GM19452 (cell line): ENCODE results near the gene COX7A2L.

Source experiments
- ATAC-seq: cut with Tn5 transposase; IDR thresholded peaks from one replicate; pipeline ENCODE4 v1.9.1; 2021; ENCODE audit not compliant: unreplicated experiment

COX7A2L gene

GRCh38 chr2:42321452-42322064, 39.5 kb downstream of the COX7A2L start:
- ATAC-seq = no peak

- no peak for ATAC-seq
These were observed 41.8 kb downstream of the COX7A2L start for GRCh38 chr2:42319265-42319664.

- ATAC-seq = no peak
These were observed 43.1 kb downstream of the COX7A2L start for GRCh38 chr2:42317945-42318344.

- ATAC-seq = no peak
These were observed 43.5 kb downstream of the COX7A2L start for GRCh38 chr2:42317486-42317885.

- no peak for ATAC-seq
These were observed 44.1 kb downstream of the COX7A2L start for GRCh38 chr2:42316910-42317309.

- ATAC-seq = no peak
These were observed 45.1 kb downstream of the COX7A2L start for GRCh38 chr2:42315844-42316470.

- no peak for ATAC-seq
These were observed 46.0 kb downstream of the COX7A2L start for GRCh38 chr2:42314892-42315468.

GRCh38 chr2:42312106-42312505, 48.9 kb downstream of the COX7A2L start:
- ATAC-seq = no peak

GRCh38 chr2:42310007-42310515, 51.0 kb downstream of the COX7A2L start:
- no peak for ATAC-seq

- ATAC-seq = no peak
These were observed 51.7 kb downstream of the COX7A2L start for GRCh38 chr2:42309366-42309765.

- no peak for ATAC-seq
These were observed 53.8 kb downstream of the COX7A2L start for GRCh38 chr2:42307180-42307579.

GRCh38 chr2:42304059-42304713, 56.8 kb downstream of the COX7A2L start:
- ATAC-seq = no peak

GRCh38 chr2:42303252-42303651, 57.8 kb downstream of the COX7A2L start:
- ATAC-seq = no peak

- ATAC-seq = no peak
These were observed 60.5 kb downstream of the COX7A2L start for GRCh38 chr2:42300527-42300926.
